Ovary (tissue), 3 donors: ENCODE results near the gene SUGP1.

Experiments
- EP300 ChIP-seq: sonication (generic); formaldehyde crosslinking; IDR thresholded peaks from one replicate; pipeline ENCODE4 v1.6.1; 2017; ENCODE audit warnings: antibody characterized with exemption
- POLR2A ChIP-seq: fragments of 450-650 bp; IDR thresholded peaks from one replicate; pipeline ENCODE4 v1.6.1; 2017; ENCODE audit warnings: antibody characterized with exemption, mild to moderate bottlenecking, moderate library complexity
- TF ChIP-seq, protein P1 (sequence below), 3 donors: fragments of 450-650 bp in 2 of 3; fragments of 200-600 bp in 1 of 3; IDR thresholded peaks; one replicate each; pipeline versions ENCODE4 v1.5.1 to v1.8.0; 2016 to 2022; ENCODE audit warnings: antibody characterized with exemption in 3 of 3, mild to moderate bottlenecking in 1 of 3
- donor health status: DM: no; HTN: no; CAD: no.

DNA sequence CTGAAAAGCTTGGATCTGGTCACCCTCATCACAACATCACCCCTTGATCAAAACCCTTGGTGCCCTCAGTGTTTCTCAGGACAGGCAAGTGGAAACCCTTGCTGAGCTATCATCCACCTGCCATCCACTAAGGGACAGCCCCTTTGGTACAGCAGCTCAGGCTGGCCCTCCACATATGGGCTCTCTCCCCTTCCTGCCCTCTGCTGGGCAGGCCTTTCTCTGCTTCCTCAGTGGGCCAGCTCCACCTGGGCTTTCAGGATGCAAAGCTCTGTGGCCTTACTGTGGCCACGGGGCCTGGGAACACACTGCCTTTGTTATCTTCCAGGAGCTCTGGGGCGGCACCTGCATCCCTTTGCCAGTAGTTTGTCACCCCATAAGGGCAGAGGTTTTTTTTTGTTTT, 4.9 kb downstream of the SUGP1 start:
- TF ChIP-seq, protein P1, sequence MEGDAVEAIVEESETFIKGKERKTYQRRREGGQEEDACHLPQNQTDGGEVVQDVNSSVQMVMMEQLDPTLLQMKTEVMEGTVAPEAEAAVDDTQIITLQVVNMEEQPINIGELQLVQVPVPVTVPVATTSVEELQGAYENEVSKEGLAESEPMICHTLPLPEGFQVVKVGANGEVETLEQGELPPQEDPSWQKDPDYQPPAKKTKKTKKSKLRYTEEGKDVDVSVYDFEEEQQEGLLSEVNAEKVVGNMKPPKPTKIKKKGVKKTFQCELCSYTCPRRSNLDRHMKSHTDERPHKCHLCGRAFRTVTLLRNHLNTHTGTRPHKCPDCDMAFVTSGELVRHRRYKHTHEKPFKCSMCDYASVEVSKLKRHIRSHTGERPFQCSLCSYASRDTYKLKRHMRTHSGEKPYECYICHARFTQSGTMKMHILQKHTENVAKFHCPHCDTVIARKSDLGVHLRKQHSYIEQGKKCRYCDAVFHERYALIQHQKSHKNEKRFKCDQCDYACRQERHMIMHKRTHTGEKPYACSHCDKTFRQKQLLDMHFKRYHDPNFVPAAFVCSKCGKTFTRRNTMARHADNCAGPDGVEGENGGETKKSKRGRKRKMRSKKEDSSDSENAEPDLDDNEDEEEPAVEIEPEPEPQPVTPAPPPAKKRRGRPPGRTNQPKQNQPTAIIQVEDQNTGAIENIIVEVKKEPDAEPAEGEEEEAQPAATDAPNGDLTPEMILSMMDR (IDR thresholded peaks at IDR 0.05) = no peak
- TF ChIP-seq POLR2A = no peak
- TF ChIP-seq EP300 = no peak
